H1 (cell line): ENCODE data around the gene GSAP. TPM values are rescaled to one million over a fixed set of nuclear protein-coding genes. Genes with fewer than 3 reads are reported as not detected.

Experiments used
- CTCF ChIA-PET: fragments of 300-600 bp; sonication (Branson Sonifier 250); formaldehyde crosslinking; loops from one replicate; lab custom pipeline; 2021; ENCODE audit not compliant: partially characterized antibody; lab: Charles Lee
- POLR2A ChIA-PET: fragments of 300-600 bp; sonication (Branson Sonifier 250); formaldehyde crosslinking; loops from one replicate; lab custom pipeline; 2021; ENCODE audit warnings: inconsistent platforms; ENCODE audit not compliant: partially characterized antibody; lab: Charles Lee
- DNase-seq, 2 experiments: peaks; one replicate each; pipeline versions ENCODE4 v3.0.0 to v3.0.0-alpha.2; 2010 to 2022; ENCODE audit warnings: low spot score in 2 of 2, low read depth in 1 of 2, mixed read lengths in 1 of 2
- FAIRE-seq: peaks from 2 replicates; lab custom pipeline; 2011; peaks lifted over from hg19 to GRCh38; lab: Jason Lieb, UNC
- H2AFZ ChIP-seq: 2 replicates; pipeline ENCODE4 v1.8.1; 2012; ENCODE audit warnings: low read length, inconsistent platforms
- H2AK5ac ChIP-seq: 2 replicates; pipeline ENCODE4 v1.6.1; 2013; ENCODE audit warnings: low read depth, low read length
- H2BK120ac ChIP-seq: replicated peaks from 2 replicates; pipeline ENCODE3; 2013; ENCODE audit warnings: low read depth, low read length, inconsistent platforms
- H2BK12ac ChIP-seq: 2 replicates; pipeline ENCODE4 v1.6.1; 2013; ENCODE audit warnings: low read depth, low read length
- H2BK15ac ChIP-seq: 2 replicates; pipeline ENCODE4 v1.6.1; 2013; ENCODE audit warnings: low read length
- H2BK20ac ChIP-seq: 2 replicates; pipeline ENCODE4 v1.6.1; 2013; ENCODE audit warnings: low read length
- H2BK5ac ChIP-seq: 2 replicates; pipeline ENCODE4 v1.6.1; 2013; ENCODE audit warnings: low read depth, low read length
- H3K14ac ChIP-seq: 2 replicates; pipeline ENCODE4 v1.6.1; 2013; ENCODE audit warnings: inconsistent platforms; ENCODE audit not compliant: insufficient read length
- H3K18ac ChIP-seq: 2 replicates; pipeline ENCODE4 v1.6.1; 2013; ENCODE audit warnings: low read length; ENCODE audit errors: extremely low read depth
- H3K23ac ChIP-seq: 2 replicates; pipeline ENCODE4 v1.6.1; 2013; ENCODE audit warnings: inconsistent platforms; ENCODE audit not compliant: insufficient read length
- H3K23me2 ChIP-seq: 2 replicates; pipeline ENCODE4 v1.6.1; 2013; ENCODE audit warnings: low read depth, low read length
- H3K27ac ChIP-seq: 2 replicates; pipeline ENCODE4 v1.6.1; 2011; ENCODE audit warnings: low read depth, low read length, inconsistent platforms
- H3K27me3 ChIP-seq, 4 experiments: replicated peaks in 1 of 4; 1 replicate in 1 of 4; 2 replicates in 3 of 4; pipeline versions ENCODE4 v1.6.1 to v1.8.1; 2011 to 2013; ENCODE audit warnings: low read length in 3 of 4, mild to moderate bottlenecking in 3 of 4, inconsistent platforms in 2 of 4, mixed read lengths in 2 of 4, moderate library complexity in 1 of 4; ENCODE audit not compliant: control insufficient read depth in 3 of 4, insufficient read depth in 3 of 4; ENCODE audit errors: extremely low read depth in 1 of 4
- H3K36me3 ChIP-seq, 4 experiments: 2 replicates each; pipeline versions ENCODE4 v1.6.1 to v1.8.1; 2011 to 2013; ENCODE audit warnings: mild to moderate bottlenecking in 4 of 4, low read length in 3 of 4, moderate library complexity in 2 of 4, control low read depth in 1 of 4, inconsistent platforms in 1 of 4; ENCODE audit not compliant: insufficient read depth in 4 of 4, control insufficient read depth in 2 of 4
- H3K4ac ChIP-seq: replicated peaks from 2 replicates; pipeline ENCODE3; 2013; ENCODE audit warnings: low read length, low read depth, mixed read lengths, inconsistent platforms; ENCODE audit not compliant: insufficient read length
- H3K4me1 ChIP-seq, 4 experiments: replicated peaks in 1 of 4; 1 replicate in 1 of 4; 2 replicates in 3 of 4; pipeline versions ENCODE4 v1.6.1 to v1.8.1; 2011 to 2013; ENCODE audit warnings: low read length in 3 of 4, inconsistent platforms in 2 of 4, mixed read lengths in 1 of 4; ENCODE audit not compliant: insufficient read depth in 4 of 4, control insufficient read depth in 3 of 4
- H3K4me2 ChIP-seq, 2 experiments: 2 replicates each; pipeline versions ENCODE4 v1.6.1 to v1.8.1; 2011 to 2013; ENCODE audit warnings: low read depth in 2 of 2, low read length in 2 of 2, control low read depth in 1 of 2, inconsistent platforms in 1 of 2, mild to moderate bottlenecking in 1 of 2; ENCODE audit not compliant: insufficient read depth in 1 of 2
- H3K4me3 ChIP-seq, 4 experiments: fragments of 200-600, 300-600 bp in 1 of 4; sonication (generic), shearing (Covaris generic), sonication (Bioruptor Twin) in 1 of 4; 2 replicates each; pipeline versions ENCODE4 v1.5.1 to v1.8.1; 2011 to 2016; ENCODE audit warnings: low read length in 4 of 4, low read depth in 3 of 4, control low read depth in 2 of 4, inconsistent platforms in 2 of 4, mild to moderate bottlenecking in 2 of 4, mixed read lengths in 1 of 4, moderate library complexity in 1 of 4; ENCODE audit not compliant: insufficient read depth in 2 of 4; ENCODE audit errors: extremely low read depth in 1 of 4
- H3K56ac ChIP-seq: replicated peaks from 2 replicates; pipeline ENCODE3; 2013; ENCODE audit warnings: low read depth, mild to moderate bottlenecking, mixed read lengths, low read length, inconsistent platforms; ENCODE audit not compliant: insufficient read length
- H3K79me1 ChIP-seq: 2 replicates; pipeline ENCODE4 v1.6.1; 2013; ENCODE audit warnings: low read depth, low read length, control low read depth
- H3K79me2 ChIP-seq, 2 experiments: 2 replicates each; pipeline versions ENCODE4 v1.6.1 to v1.8.1; 2012 to 2013; ENCODE audit warnings: low read length in 2 of 2, mild to moderate bottlenecking in 2 of 2, inconsistent platforms in 1 of 2; ENCODE audit not compliant: insufficient read depth in 2 of 2, control insufficient read depth in 1 of 2
- H3K9ac ChIP-seq, 4 experiments: replicated peaks in 1 of 4; 1 replicate in 1 of 4; 2 replicates in 3 of 4; pipeline versions ENCODE4 v1.6.1 to v1.8.1; 2011 to 2013; ENCODE audit warnings: low read depth in 3 of 4, low read length in 3 of 4, control low read depth in 2 of 4, mild to moderate bottlenecking in 2 of 4, moderate library complexity in 2 of 4, inconsistent platforms in 1 of 4; ENCODE audit errors: extremely low read depth in 1 of 4
- H3K9me3 ChIP-seq, 2 experiments: 2 replicates each; pipeline versions ENCODE4 v1.6.1 to v1.8.1; 2012 to 2013; ENCODE audit warnings: mild to moderate bottlenecking in 2 of 2, moderate library complexity in 2 of 2, control low read depth in 1 of 2, inconsistent platforms in 1 of 2, low read depth in 1 of 2, low read length in 1 of 2, mixed read lengths in 1 of 2; ENCODE audit not compliant: insufficient read depth in 2 of 2
- H4K20me1 ChIP-seq, 2 experiments: replicated peaks in 1 of 2; 2 replicates each; pipeline versions ENCODE3 to v1.8.1; 2011 to 2013; ENCODE audit warnings: inconsistent platforms in 2 of 2, low read length in 2 of 2, mild to moderate bottlenecking in 1 of 2; ENCODE audit not compliant: insufficient read depth in 2 of 2, control insufficient read depth in 1 of 2
- H4K5ac ChIP-seq: 2 replicates; pipeline ENCODE4 v1.6.1; 2013; ENCODE audit warnings: low read length, low read depth, mixed read lengths, inconsistent platforms; ENCODE audit not compliant: insufficient read length
- H4K8ac ChIP-seq: 2 replicates; pipeline ENCODE4 v1.8.0; 2013; ENCODE audit warnings: mild to moderate bottlenecking, moderate library complexity, low read length, inconsistent platforms; ENCODE audit not compliant: insufficient read depth; ENCODE audit errors: extremely low read depth
- H4K91ac ChIP-seq: replicated peaks from 2 replicates; pipeline ENCODE3; 2013; ENCODE audit warnings: low read length, mixed read lengths, inconsistent platforms; ENCODE audit not compliant: insufficient read length
- CHD1 ChIP-seq: IDR thresholded peaks from 2 replicates; pipeline ENCODE4 v1.6.1; 2012; ENCODE audit warnings: low read depth, low read length, improper control_type of control experiment
- GTF2F1 ChIP-seq: IDR thresholded peaks from 2 replicates; pipeline ENCODE4 v1.6.1; 2012; ENCODE audit warnings: low read depth, low read length, improper control_type of control experiment, borderline replicate concordance
- JUND ChIP-seq: IDR thresholded peaks from 2 replicates; pipeline ENCODE4 v1.6.1; 2011; ENCODE audit warnings: mild to moderate bottlenecking, improper control_type of control experiment, low read length
- KDM5A ChIP-seq: fragments of 200-600 bp; IDR thresholded peaks from 2 replicates; pipeline ENCODE4 v1.7.1; 2012; ENCODE audit warnings: mild to moderate bottlenecking, low read length, inconsistent platforms, mixed read lengths
- NANOG ChIP-seq: IDR thresholded peaks from 2 replicates; pipeline ENCODE4 v1.6.1; 2011; ENCODE audit warnings: low read length, low read depth, mild to moderate bottlenecking, inconsistent platforms; ENCODE audit not compliant: insufficient read depth, poor library complexity, severe bottlenecking
- PHF8 ChIP-seq: fragments of 200-600 bp; sonication (generic); conservative IDR thresholded peaks from 2 replicates; pipeline ENCODE4 v1.7.1; 2012; ENCODE audit warnings: low read depth, mild to moderate bottlenecking, inconsistent platforms, low read length, moderate library complexity
- POLR2A ChIP-seq, 2 experiments: IDR thresholded peaks; 1 replicate in 1 of 2; 2 replicates in 1 of 2; pipeline ENCODE4 v1.6.1; 2011; ENCODE audit warnings: low read depth in 2 of 2, low read length in 2 of 2, mild to moderate bottlenecking in 2 of 2; ENCODE audit errors: control extremely low read depth in 1 of 2
- RFX5 ChIP-seq: IDR thresholded peaks from 2 replicates; pipeline ENCODE4 v1.6.1; 2011; ENCODE audit warnings: low read depth, low read length, improper control_type of control experiment, borderline replicate concordance
- SAP30 ChIP-seq: fragments of 300-600 bp; sonication (generic); IDR thresholded peaks from 2 replicates; pipeline ENCODE4 v1.7.1; 2012; ENCODE audit warnings: low read length, moderate library complexity, mild to moderate bottlenecking, inconsistent platforms; ENCODE audit not compliant: insufficient read depth, insufficient replicate concordance
- SIX5 ChIP-seq: IDR thresholded peaks from 2 replicates; pipeline ENCODE4 v1.6.1; 2011; ENCODE audit warnings: mild to moderate bottlenecking, low read depth, low read length
- SP2 ChIP-seq: IDR thresholded peaks from 2 replicates; pipeline ENCODE4 v1.6.1; 2012; ENCODE audit warnings: mild to moderate bottlenecking, low read length, inconsistent platforms
- TBP ChIP-seq: IDR thresholded peaks from 2 replicates; pipeline ENCODE4 v1.6.1; 2011; ENCODE audit warnings: low read depth, low read length, improper control_type of control experiment
- ZNF274 ChIP-seq: IDR thresholded peaks from 2 replicates; pipeline ENCODE4 v1.7.0; 2012; ENCODE audit warnings: low read length, borderline replicate concordance; ENCODE audit errors: extremely low read depth
- WGBS, 2 experiments: shearing (Covaris generic) in 1 of 2; methylation state at CpG; one replicate each; pipeline versions ENCODE4 v1.1.6 to v1.1.7; 2013 to 2015; ENCODE audit warnings: low lambda C conversion rate in 2 of 2, mixed read lengths in 2 of 2, inconsistent platforms in 1 of 2, low coverage in 1 of 2, missing lambda C conversion rate in 1 of 2; ENCODE audit not compliant: insufficient replicate concordance in 2 of 2, insufficient coverage in 1 of 2, insufficient read length in 1 of 2; ENCODE audit errors: extremely low coverage in 1 of 2, missing lambda C conversion rate in 1 of 2; 5-methylcytosine and 5-hydroxymethylcytosine counted together
- polyA plus RNA-seq, 7 experiments: library from polyadenylated mRNA; depleted of rRNA in 3 of 7; stranded (reverse) in 5 of 7; unstranded in 2 of 7; fragments of >200 nt in 5 of 7; fragments of 200-250 nt in 2 of 7; gene quantifications; 1 replicate in 5 of 7; 2 replicates in 1 of 7; 4 replicates in 1 of 7; pipeline versions ENCODE4 v1.2.1 to v1.2.3, GENCODE V29; 2011 to 2013; ENCODE audit warnings: missing spikeins in 2 of 7, mixed read lengths in 2 of 7
- total RNA-seq: library from RNA; stranded (reverse); fragmentation: NEBNext Ultra II Directional; extraction: Animal tissue kit (Norgen Biotek cat#: 25700); gene quantifications from 2 replicates; pipeline ENCODE4 v1.2.1, GENCODE V29; 2021
- TF ChIP-seq, protein P1 (sequence below): IDR thresholded peaks from 2 replicates; pipeline ENCODE4 v1.6.1; 2011; ENCODE audit warnings: low read depth, mild to moderate bottlenecking, low read length; ENCODE audit not compliant: insufficient read depth

Gene GSAP
- total and polyA plus RNA-seq, 2 of the 8 experiments (the other 6 are each of a cell fraction or from before 2014, with no cell fraction given) = 0.93 to 2.1 TPM

DNA sequence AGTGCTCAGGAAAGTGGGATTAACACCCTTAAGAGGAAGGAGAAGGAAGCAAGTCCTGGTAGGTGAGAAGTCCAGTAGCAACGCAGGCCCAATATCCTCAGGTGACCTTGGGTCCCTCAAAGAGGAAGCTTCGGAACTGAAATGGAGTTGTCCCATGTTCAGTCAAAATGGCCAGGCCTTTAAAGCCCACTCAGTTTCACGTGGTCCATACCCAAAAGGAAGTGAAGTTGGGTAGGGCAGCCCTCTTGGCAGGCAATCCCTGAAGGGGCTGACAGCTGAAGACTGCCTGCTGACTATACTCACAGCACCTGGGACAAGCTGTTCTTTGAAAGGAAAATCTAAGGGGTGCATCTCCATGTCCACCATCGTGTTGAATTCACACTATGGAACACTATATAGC, 3.0 kb downstream of the GSAP start:
- 48% methylated on average over 4 of the region's 4 CpGs; no CpG with 5 or more reads in 1 of the 2 experiments for WGBS, 2 experiments
- Histone ChIP-seq H2AFZ (no peak overlapping the region), H3K27ac (no peak overlapping the region), H2BK5ac (peak overlapping the region; percentile 86; the same call in 1 of the 2 replicates), H3K4ac (peak overlapping the region; percentile 2), H2BK20ac (peak overlapping the region; percentile 40), H4K91ac (peak overlapping the region; percentile 2), H2AK5ac (no peak overlapping the region; the same call in 1 of the 2 replicates), H3K23me2 (peaks cover 8% of the 10 kb centered on the region; the same call in 1 of the 2 replicates), H2BK15ac (peak overlapping the region; percentile 66; the same call in 1 of the 2 replicates), H3K23ac (no peak overlapping the region), H3K14ac (no peak overlapping the region), H4K5ac (peak overlapping the region; percentile 32), H3K4me2 (peak overlapping the region in 1 of 2 experiments; percentile 96; a peak in 2 of 4 replicates), H3K79me1 (no peaks in the 10 kb centered on the region), H4K20me1 (no peaks in the 10 kb centered on the region), H2BK12ac (peak overlapping the region; percentile 93), H3K4me1 (peaks cover 4 to 34% (median 12%) of the 10 kb centered on the region in 4 experiments), H3K18ac (peak overlapping the region; percentile 98), H4K8ac (no peak overlapping the region), H3K79me2 (no peaks in the 10 kb centered on the region), H3K56ac (no peak overlapping the region), H3K4me3 (peak overlapping the region in 1 of 4 experiments; percentile 28; a peak in 1 of 8 replicates), H3K9me3 (no peaks in the 10 kb centered on the region), H3K27me3 (peaks cover 0 to 15% (median 12%) of the 10 kb centered on the region in 4 experiments; a peak in 6 of 7 replicates), H3K9ac (no peak overlapping the region), H3K36me3 (no peaks in the 10 kb centered on the region; a peak in 1 of 8 replicates), H2BK120ac (peak overlapping the region; percentile 77)
- CTCF ChIA-PET = no interaction called here
- DNase-seq (no peak), FAIRE-seq (peak; percentile 28)
- POLR2A ChIA-PET = interaction anchor here (5.7 kb wide), 1 partner anchor 13 kb away, joined by 28 read pairs; no protein-coding TSS in a partner anchor
- TF ChIP-seq GTF2F1 (no peak), RFX5 (no peak), SAP30 (no peak), SIX5 (no peak), POLR2A (IDR thresholded peaks at IDR 0.05; ENCODE audit: control extremely low read depth in 1 of 2, low read depth in 2 of 2, low read length in 2 of 2) (no peak), SP2 (no peak), PHF8 (no peak), TBP (no peak), NANOG (no peak), CHD1 (no peak), JUND (no peak), KDM5A (no peak), ZNF274 (no peak)
- TF ChIP-seq, protein P1, sequence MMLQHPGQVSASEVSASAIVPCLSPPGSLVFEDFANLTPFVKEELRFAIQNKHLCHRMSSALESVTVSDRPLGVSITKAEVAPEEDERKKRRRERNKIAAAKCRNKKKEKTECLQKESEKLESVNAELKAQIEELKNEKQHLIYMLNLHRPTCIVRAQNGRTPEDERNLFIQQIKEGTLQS = no peak
